GM23338 (cell line): ENCODE measurements around the gene RHBDD2. TPM values are rescaled to one million over a fixed set of nuclear protein-coding genes. Genes with fewer than 3 reads are reported as not detected.

Experiments
- ATAC-seq: fragments of 200-7000 bp; cut with Tn5 transposase; 3 replicates; pipeline ENCODE4 v1.9.1; 2020
- DNase-seq: peaks from one replicate; pipeline ENCODE4 v3.0.0-alpha.2; 2015; ENCODE audit warnings: low spot score
- H2AFZ ChIP-seq: fragments of 200-600 bp; sonication (generic); 2 replicates; pipeline ENCODE4 v1.8.0; 2016; ENCODE audit warnings: antibody characterized with exemption, mild to moderate bottlenecking, moderate library complexity
- H3F3A ChIP-seq: fragments of 200-600 bp; sonication (generic); replicated peaks from 2 replicates; pipeline ENCODE4 v1.8.0; 2017; ENCODE audit warnings: antibody characterized with exemption, mixed run types, low read depth
- H3K27ac ChIP-seq: fragments of 200-600 bp; sonication (generic); 2 replicates; pipeline ENCODE4 v1.6.1; 2016; ENCODE audit warnings: low read depth
- H3K27me3 ChIP-seq: fragments of 200-600 bp; sonication (generic); 2 replicates; pipeline ENCODE4 v1.8.0; 2016; ENCODE audit warnings: mild to moderate bottlenecking, mixed run types, moderate library complexity; ENCODE audit not compliant: insufficient read depth
- H3K36me3 ChIP-seq: fragments of 200-600 bp; sonication (generic); 2 replicates; pipeline ENCODE4 v1.8.0; 2016; ENCODE audit warnings: mild to moderate bottlenecking; ENCODE audit not compliant: insufficient read depth
- H3K4me1 ChIP-seq: fragments of 200-600 bp; sonication (generic); 2 replicates; pipeline ENCODE4 v1.8.0; 2016; ENCODE audit warnings: mild to moderate bottlenecking, moderate library complexity; ENCODE audit not compliant: insufficient read depth
- H3K4me2 ChIP-seq: fragments of 200-600 bp; sonication (generic); 2 replicates; pipeline ENCODE4 v1.7.1; 2017; ENCODE audit warnings: mixed run types
- H3K4me3 ChIP-seq: fragments of 200-600 bp; sonication (generic); 2 replicates; pipeline ENCODE4 v1.6.1; 2016; ENCODE audit warnings: mixed run types
- H3K79me2 ChIP-seq: fragments of 200-600 bp; sonication (generic); replicated peaks from 2 replicates; pipeline ENCODE4 v1.8.0; 2017; ENCODE audit warnings: mild to moderate bottlenecking; ENCODE audit not compliant: insufficient read depth
- H3K9me2 ChIP-seq: fragments of 200-600 bp; sonication (generic); 2 replicates; pipeline ENCODE4 v1.8.0; 2017; ENCODE audit not compliant: insufficient read depth
- H4K20me1 ChIP-seq: fragments of 200-600 bp; sonication (generic); replicated peaks from 2 replicates; pipeline ENCODE4 v1.8.0; 2017; ENCODE audit warnings: mild to moderate bottlenecking; ENCODE audit not compliant: insufficient read depth
- H3K27ac Mint-ChIP-seq: 2 replicates; pipeline ENCODE4 v1.8.0; 2020; ENCODE audit warnings: inconsistent platforms, mild to moderate bottlenecking, moderate library complexity, mixed read lengths
- H3K27me3 Mint-ChIP-seq: 3 replicates; pipeline ENCODE4 v1.8.0; 2022; ENCODE audit warnings: low read depth, mild to moderate bottlenecking, moderate library complexity, mixed read lengths, inconsistent platforms; ENCODE audit not compliant: insufficient read depth, poor library complexity
- H3K36me3 Mint-ChIP-seq: 3 replicates; pipeline ENCODE4 v1.8.0; 2021; ENCODE audit warnings: low read depth, mild to moderate bottlenecking, inconsistent platforms, moderate library complexity, mixed read lengths
- H3K4me1 Mint-ChIP-seq: 3 replicates; pipeline ENCODE4 v1.8.0; 2020; ENCODE audit warnings: mild to moderate bottlenecking, inconsistent platforms, mixed read lengths
- H3K4me3 Mint-ChIP-seq: 3 replicates; pipeline ENCODE4 v1.8.0; 2021; ENCODE audit warnings: moderate library complexity, mild to moderate bottlenecking, inconsistent platforms, mixed read lengths
- H3K9me3 Mint-ChIP-seq: 3 replicates; pipeline ENCODE4 v1.8.0; 2020; ENCODE audit warnings: moderate library complexity, mild to moderate bottlenecking, inconsistent platforms, mixed read lengths
- CREB1 ChIP-seq: fragments of 250-450 bp; sonication (Bioruptor Pico); IDR thresholded peaks from 2 replicates; pipeline ENCODE4 v1.5.0; 2020; ENCODE audit warnings: low read depth, mild to moderate bottlenecking, moderate library complexity
- ETS1 ChIP-seq: IDR thresholded peaks from 2 replicates; pipeline ENCODE4 v1.6.1; 2016; ENCODE audit warnings: antibody characterized with exemption
- NANOG ChIP-seq: IDR thresholded peaks from 2 replicates; pipeline ENCODE4 v1.6.1; 2016; ENCODE audit warnings: antibody characterized with exemption, borderline replicate concordance
- ZNF114 ChIP-seq: fragments of 250-450 bp; sonication (Bioruptor Pico); IDR thresholded peaks from 2 replicates; pipeline ENCODE4 v1.5.0; 2020; ENCODE audit warnings: mild to moderate bottlenecking, moderate library complexity
- ZNF462 ChIP-seq: fragments of 250-450 bp; sonication (Bioruptor Pico); IDR thresholded peaks from 2 replicates; pipeline ENCODE4 v1.5.0; 2020; ENCODE audit warnings: mild to moderate bottlenecking, moderate library complexity
- microRNA-seq: library from miRNA; unstranded; fragments of <30 nt; microRNA quantifications from one replicate; pipeline ENCODE4, GENCODE V29; 2017
- polyA plus RNA-seq: library from polyadenylated mRNA; unstranded; fragments of >200 nt; fragmentation: Nextera tagmentation; extraction: Ambion mirVana; gene quantifications from 2 replicates; pipeline ENCODE4 v1.2.1, GENCODE V29; 2016
- total RNA-seq: library from RNA; depleted of rRNA; stranded (reverse); fragments of >200 nt; shearing (Covaris generic); gene quantifications from 2 replicates; pipeline ENCODE4 v1.2.3, GENCODE V29; 2014; rRNA removed

The RHBDD2 gene
- total and polyA plus RNA-seq, 2 experiments from 2014 or later, result 23.1 to 25.7 TPM

GRCh38 chr7:75937958-75938786, 59.3 kb downstream of the RHBDD2 start:
- Histone ChIP-seq H3K4me2 (no peak overlapping the region), H3K4me3 (no peak overlapping the region), H3K27ac (no peak overlapping the region), H3K27me3 (no peaks in the 10 kb centered on the region), H3K36me3 (no peaks in the 10 kb centered on the region), H3K4me1 (no peaks in the 10 kb centered on the region), H3K79me2 (peaks cover 68% of the 10 kb centered on the region), H2AFZ (no peak overlapping the region), H3K9me2 (no peaks in the 10 kb centered on the region), H4K20me1 (peaks cover 31% of the 10 kb centered on the region), H3F3A (no peaks in the 10 kb centered on the region)
- Mint-ChIP-seq H3K4me1 (no peaks in the 10 kb centered on the region; the same call in 2 of the 3 replicates), H3K27ac (peak overlapping the region; percentile 94), H3K4me3 (no peak overlapping the region), H3K9me3 (no peaks in the 10 kb centered on the region; the same call in 2 of the 3 replicates), H3K36me3 (peaks cover 24% of the 10 kb centered on the region), H3K27me3 (peaks cover 11% of the 10 kb centered on the region)
- ATAC-seq, result no peak; the same call in 2 of the 3 replicates
- no peak for DNase-seq
- no peak for TF ChIP-seq ZNF114 (CRISPR knock-in tag)
- no peak for TF ChIP-seq CREB1
- no peak for TF ChIP-seq ETS1
- no peak for TF ChIP-seq NANOG
- no peak for TF ChIP-seq ZNF462 (CRISPR knock-in tag)

Small RNA genes within 50 kb of the gene (microRNA-seq; reads per million reads assigned to microRNA genes)
- gene MIR4651, result not detected

Other genes starting within 250 kb of the RHBDD2 start
- gene HIP1, start 140.1 kb upstream of the RHBDD2 start, total RNA-seq, result 59.8 and 80.8 TPM in 2 replicates
- 23.2 and 24.9 TPM in 2 replicates for gene HIP1, start 140.1 kb upstream of the RHBDD2 start, polyA plus RNA-seq
- 3.0 and 6.2 TPM in 2 replicates for gene CCL26, start 106.8 kb upstream of the RHBDD2 start, total RNA-seq
- 17.5 and 18.4 TPM in 2 replicates for gene CCL26, start 106.8 kb upstream of the RHBDD2 start, polyA plus RNA-seq
- gene CCL24, start 65.2 kb upstream of the RHBDD2 start, total RNA-seq, result not detected in 2 replicates
- gene CCL24, start 65.2 kb upstream of the RHBDD2 start, polyA plus RNA-seq, result not detected in 2 replicates
- gene POR, start 36.1 kb downstream of the RHBDD2 start, total RNA-seq, result 126 and 164 TPM in 2 replicates
- gene POR, start 36.1 kb downstream of the RHBDD2 start, polyA plus RNA-seq, result 126 and 137 TPM in 2 replicates
- gene TMEM120A, start 115.6 kb downstream of the RHBDD2 start, total RNA-seq, result 12.7 TPM in 2 replicates
- 22.3 and 27.1 TPM in 2 replicates for gene TMEM120A, start 115.6 kb downstream of the RHBDD2 start, polyA plus RNA-seq
- gene STYXL1, start 169.0 kb downstream of the RHBDD2 start, total RNA-seq, result 28.0 and 47.5 TPM in 2 replicates
- gene STYXL1, start 169.0 kb downstream of the RHBDD2 start, polyA plus RNA-seq, result 38.3 and 39.2 TPM in 2 replicates
- gene MDH2, start 169.1 kb downstream of the RHBDD2 start, total RNA-seq, result 126 and 150 TPM in 2 replicates
- gene MDH2, start 169.1 kb downstream of the RHBDD2 start, polyA plus RNA-seq, result 163 and 180 TPM in 2 replicates